Smooth muscle cell (in vitro differentiated cells): ENCODE data around the gene CHCT1. TPM values are rescaled to one million over a fixed set of nuclear protein-coding genes. Genes with fewer than 3 reads are reported as not detected.
"Not testable (repeated sequence)": the region's sequence is repeated elsewhere in the genome, so short reads cannot be mapped to it uniquely, and the experiment has no call there.

Source experiments
- DNase-seq: peaks from one replicate; lab custom pipeline; 2025; ENCODE audit not compliant: unreplicated experiment; lab: John Stamatoyannopoulos, UW
- H2AFZ ChIP-seq: fragments of 200-600 bp; sonication (generic); 2 replicates; pipeline ENCODE4 v1.6.0; 2016; ENCODE audit warnings: antibody characterized with exemption, low read depth, mild to moderate bottlenecking
- H3F3A ChIP-seq: fragments of 200-600 bp; sonication (generic); 2 replicates; pipeline ENCODE4 v1.6.0; 2017; ENCODE audit warnings: antibody characterized with exemption, low read depth
- H3K27ac ChIP-seq: fragments of 200-600 bp; sonication (generic); 2 replicates; pipeline ENCODE4 v1.5.1; 2016; ENCODE audit warnings: low read depth, mild to moderate bottlenecking
- H3K27me3 ChIP-seq: fragments of 200-600 bp; sonication (generic); 2 replicates; pipeline ENCODE4 v1.6.1; 2016; ENCODE audit warnings: low read depth, mild to moderate bottlenecking
- H3K36me3 ChIP-seq: fragments of 200-600 bp; sonication (generic); 2 replicates; pipeline ENCODE4 v1.5.1; 2016; ENCODE audit warnings: low read depth
- H3K4me1 ChIP-seq: fragments of 200-600 bp; sonication (generic); 2 replicates; pipeline ENCODE4 v1.5.1; 2016; ENCODE audit warnings: low read depth
- H3K4me2 ChIP-seq: fragments of 200-600 bp; sonication (generic); 2 replicates; pipeline ENCODE4 v1.6.0; 2016; ENCODE audit warnings: mild to moderate bottlenecking
- H3K4me3 ChIP-seq: fragments of 200-600 bp; sonication (generic); 2 replicates; pipeline ENCODE4 v1.5.1; 2016; ENCODE audit warnings: mild to moderate bottlenecking
- H3K79me2 ChIP-seq: fragments of 200-600 bp; sonication (generic); 2 replicates; pipeline ENCODE4 v1.6.0; 2016; ENCODE audit warnings: low read depth, mild to moderate bottlenecking
- H3K9ac ChIP-seq: fragments of 200-600 bp; sonication (generic); 2 replicates; pipeline ENCODE4 v1.6.0; 2016; ENCODE audit warnings: low read depth
- H3K9me3 ChIP-seq: fragments of 200-600 bp; sonication (generic); replicated peaks from 2 replicates; pipeline ENCODE4 v1.5.1; 2016; ENCODE audit warnings: low read depth
- H4K20me1 ChIP-seq: fragments of 200-600 bp; sonication (generic); 2 replicates; pipeline ENCODE4 v1.6.0; 2016; ENCODE audit warnings: low read depth
- CTCF ChIP-seq: fragments of 200-600 bp; sonication (generic); IDR thresholded peaks from 2 replicates; pipeline ENCODE4 v1.5.1; 2017; ENCODE audit warnings: borderline replicate concordance, mild to moderate bottlenecking, antibody characterized with exemption; ENCODE audit not compliant: insufficient read depth, poor library complexity, severe bottlenecking
- WGBS: methylation state at CpG from one replicate; pipeline ENCODE4 v1.1.7; 2016; ENCODE audit warnings: low lambda C conversion rate; 5-methylcytosine and 5-hydroxymethylcytosine counted together
- polyA plus RNA-seq: library from polyadenylated mRNA; unstranded; fragments of >200 nt; fragmentation: Nextera tagmentation; extraction: Ambion mirVana; gene quantifications from 2 replicates; pipeline ENCODE4 v1.2.1, GENCODE V29; 2016
- total RNA-seq: library from RNA; depleted of rRNA; stranded (reverse); fragments of >200 nt; gene quantifications from 2 replicates; pipeline ENCODE4 v1.2.3, GENCODE V29; 2014

The CHCT1 gene
- total and polyA plus RNA-seq, 2 experiments from 2014 or later, result not detected

GRCh38 chr17:60381958-60382357 lies 40.3 kb upstream of the CHCT1 start:
- Histone ChIP-seq H3K9me3 (no peaks in the 10 kb centered on the region), H3K36me3 (no peaks in the 10 kb centered on the region), H3F3A (peaks cover 4% of the 10 kb centered on the region), H3K9ac (no peak overlapping the region), H4K20me1 (peaks cover 92% of the 10 kb centered on the region), H3K4me3 (no peak overlapping the region), H3K27ac (no peak overlapping the region), H3K79me2 (peaks cover 80% of the 10 kb centered on the region), H2AFZ (no peak overlapping the region), H3K4me2 (no peak overlapping the region), H3K27me3 (no peaks in the 10 kb centered on the region), H3K4me1 (peaks cover 19% of the 10 kb centered on the region)
- no peak for TF ChIP-seq CTCF
- no peak for DNase-seq
- 77% methylated on average over 4 of the region's 4 CpGs for WGBS

GRCh38 chr17:60383379-60383778 lies 38.9 kb upstream of the CHCT1 start:
- no peaks in the 10 kb centered on the region for H3K36me3 ChIP-seq
- TF ChIP-seq CTCF, result no peak
- H3K9me3 ChIP-seq, result no peaks in the 10 kb centered on the region
- no peak overlapping the region for H2AFZ ChIP-seq
- H3F3A ChIP-seq, result peaks cover 4% of the 10 kb centered on the region
- no peak overlapping the region for H3K4me3 ChIP-seq
- H3K4me2 ChIP-seq, result no peak overlapping the region
- peaks cover 80% of the 10 kb centered on the region for H3K79me2 ChIP-seq
- no peak overlapping the region for H3K9ac ChIP-seq
- H4K20me1 ChIP-seq, result peaks cover 91% of the 10 kb centered on the region
- H3K4me1 ChIP-seq, result peaks cover 27% of the 10 kb centered on the region
- WGBS, result 63% methylated on average over 3 of the region's 3 CpGs
- H3K27me3 ChIP-seq, result no peaks in the 10 kb centered on the region
- peak overlapping the region; percentile 54 for H3K27ac ChIP-seq
- no peak for DNase-seq

GRCh38 chr17:60384921-60385320 lies 37.4 kb upstream of the CHCT1 start:
- Histone ChIP-seq H3K27ac (peak overlapping the region; percentile 82), H3K4me1 (peaks cover 31% of the 10 kb centered on the region), H3K4me2 (peak overlapping the region; percentile 31), H4K20me1 (peaks cover 92% of the 10 kb centered on the region), H3K79me2 (peaks cover 86% of the 10 kb centered on the region)
- not testable (repeated sequence) for H3K9ac ChIP-seq, H3K27me3 ChIP-seq, H3K9me3 ChIP-seq, H2AFZ ChIP-seq, H3K4me3 ChIP-seq, H3K36me3 ChIP-seq, H3F3A ChIP-seq, DNase-seq
- 86% methylated on average over 7 of the region's 7 CpGs for WGBS

GRCh38 chr17:60386147-60387058 lies 35.9 kb upstream of the CHCT1 start:
- TF ChIP-seq CTCF, result no peak
- peaks cover 16% of the 10 kb centered on the region for H3F3A ChIP-seq
- H3K27me3 ChIP-seq, result no peaks in the 10 kb centered on the region
- WGBS, result 67% methylated on average over 4 of the region's 4 CpGs
- DNase-seq, result no peak
- H3K36me3 ChIP-seq, result no peaks in the 10 kb centered on the region
- H3K9me3 ChIP-seq, result no peaks in the 10 kb centered on the region
- no peak overlapping the region for H3K4me3 ChIP-seq
- no peak overlapping the region for H2AFZ ChIP-seq
- peaks cover 91% of the 10 kb centered on the region for H4K20me1 ChIP-seq
- peaks cover 39% of the 10 kb centered on the region for H3K4me1 ChIP-seq
- peak overlapping the region; percentile 29 for H3K9ac ChIP-seq
- H3K27ac ChIP-seq, result peak overlapping the region; percentile 82
- peaks cover 93% of the 10 kb centered on the region for H3K79me2 ChIP-seq
- H3K4me2 ChIP-seq, result peak overlapping the region; percentile 70
